EH (cell line): Measurements from ENCODE around the gene SERPINF2.
"Not testable (repeated sequence)": the region's sequence is repeated elsewhere in the genome, so short reads cannot be mapped to it uniquely, and the experiment has no call there.

Source experiments
- DNase-seq: peaks from one replicate; pipeline ENCODE4 v3.0.0-alpha.2; 2015; ENCODE audit warnings: low read depth

Gene SERPINF2

DNA sequence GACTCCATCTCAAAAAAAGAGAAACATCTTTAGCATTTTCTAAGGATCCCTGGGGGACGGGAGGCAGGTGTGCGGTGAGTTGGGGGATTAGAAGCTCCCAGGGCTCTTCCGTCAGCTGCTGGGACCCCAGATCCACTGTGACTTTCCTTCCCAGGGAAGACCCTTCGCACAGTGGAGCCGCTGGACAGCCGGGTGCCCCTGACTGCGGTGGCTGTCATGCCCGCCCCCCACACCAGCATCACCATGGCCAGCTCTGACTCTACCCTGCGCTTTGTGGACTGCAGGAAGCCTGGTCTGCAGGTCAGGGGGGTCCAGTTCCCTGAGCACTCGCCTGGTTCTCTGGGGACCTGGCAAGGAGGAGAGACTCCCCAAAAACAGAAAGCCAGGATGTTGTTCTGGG lies 7.3 kb upstream of the SERPINF2 start:
- no peak for DNase-seq

DNA sequence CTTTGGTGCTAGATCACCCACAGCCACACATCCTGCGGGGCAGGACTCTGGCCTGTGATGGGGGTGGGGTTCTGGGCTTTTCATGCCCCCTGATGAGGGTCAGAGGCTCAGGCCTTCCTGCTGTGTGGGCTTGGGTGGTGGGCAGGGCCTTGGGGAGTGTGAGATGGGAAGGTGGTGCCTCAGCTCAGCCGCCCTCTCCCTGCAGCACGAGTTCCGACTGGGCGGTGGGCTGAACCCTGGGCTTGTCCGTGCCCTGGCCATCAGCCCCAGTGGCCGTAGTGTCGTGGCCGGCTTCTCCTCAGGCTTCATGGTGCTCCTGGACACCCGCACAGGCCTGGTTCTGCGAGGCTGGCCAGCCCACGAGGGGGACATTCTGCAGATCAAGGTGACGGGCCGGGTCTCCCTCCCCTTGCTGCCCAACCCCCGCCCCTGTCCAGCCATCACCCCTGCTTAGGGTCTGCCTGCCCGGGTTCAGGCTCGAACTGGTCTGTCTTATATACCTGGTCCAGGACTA lies 6.8 kb upstream of the SERPINF2 start:
- no peak for DNase-seq

DNA sequence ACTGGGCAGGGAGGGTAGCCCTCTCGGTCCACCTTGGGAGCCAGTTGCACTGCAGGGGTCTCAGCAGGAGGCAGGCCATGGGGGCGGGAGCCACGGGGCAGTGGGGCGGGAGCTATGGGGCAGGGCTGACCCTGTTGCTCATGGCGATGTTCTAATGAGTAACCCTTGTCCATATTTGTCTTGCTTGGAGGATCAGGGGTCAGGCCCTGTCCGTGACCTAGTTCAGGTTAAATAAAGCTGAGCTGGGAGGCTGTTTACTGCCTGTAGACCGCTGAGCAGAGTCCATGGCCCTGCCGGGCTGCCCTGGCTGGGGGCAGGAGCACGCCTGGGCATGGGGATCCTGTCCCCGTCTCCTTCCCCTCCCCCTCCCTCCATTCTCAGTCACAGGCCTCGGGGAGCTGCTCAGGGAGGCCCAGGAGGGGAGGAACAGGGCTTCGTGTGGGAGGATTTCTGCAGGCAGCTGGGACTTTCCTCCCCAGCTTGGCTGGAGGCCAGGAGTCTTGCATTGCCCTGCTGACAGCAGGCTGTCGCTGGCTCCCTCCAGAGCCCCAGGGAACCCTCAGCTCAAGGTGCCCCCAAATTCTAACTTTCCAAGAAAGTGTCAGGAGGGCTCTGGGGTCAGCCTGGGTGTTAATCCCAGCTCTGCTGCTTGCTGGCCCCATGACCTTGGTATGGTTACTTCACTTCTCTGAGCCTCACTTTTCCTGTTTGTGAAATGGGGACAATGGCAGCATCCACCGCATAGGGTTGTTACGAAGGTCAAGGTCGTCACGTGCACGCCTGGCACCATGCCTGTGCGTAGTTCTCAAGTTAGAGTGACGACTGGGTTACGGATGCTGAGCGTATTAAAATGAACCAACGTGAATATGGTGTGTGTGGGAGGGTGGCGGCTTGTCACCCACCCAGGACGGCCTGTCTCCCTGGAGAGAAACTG lies 6.1 kb upstream of the SERPINF2 start:
- peak; percentile 46 for DNase-seq

GRCh38 chr17:1737531-1738291 lies 5.0 kb upstream of the SERPINF2 start:
- no peak for DNase-seq

- not testable (repeated sequence) for DNase-seq
Measured at GRCh38 chr17:1741899-1742298, 772 bp upstream of the SERPINF2 start.

GRCh38 chr17:1743088-1743439 lies 393 bp downstream of the SERPINF2 start:
- no peak for DNase-seq

DNA sequence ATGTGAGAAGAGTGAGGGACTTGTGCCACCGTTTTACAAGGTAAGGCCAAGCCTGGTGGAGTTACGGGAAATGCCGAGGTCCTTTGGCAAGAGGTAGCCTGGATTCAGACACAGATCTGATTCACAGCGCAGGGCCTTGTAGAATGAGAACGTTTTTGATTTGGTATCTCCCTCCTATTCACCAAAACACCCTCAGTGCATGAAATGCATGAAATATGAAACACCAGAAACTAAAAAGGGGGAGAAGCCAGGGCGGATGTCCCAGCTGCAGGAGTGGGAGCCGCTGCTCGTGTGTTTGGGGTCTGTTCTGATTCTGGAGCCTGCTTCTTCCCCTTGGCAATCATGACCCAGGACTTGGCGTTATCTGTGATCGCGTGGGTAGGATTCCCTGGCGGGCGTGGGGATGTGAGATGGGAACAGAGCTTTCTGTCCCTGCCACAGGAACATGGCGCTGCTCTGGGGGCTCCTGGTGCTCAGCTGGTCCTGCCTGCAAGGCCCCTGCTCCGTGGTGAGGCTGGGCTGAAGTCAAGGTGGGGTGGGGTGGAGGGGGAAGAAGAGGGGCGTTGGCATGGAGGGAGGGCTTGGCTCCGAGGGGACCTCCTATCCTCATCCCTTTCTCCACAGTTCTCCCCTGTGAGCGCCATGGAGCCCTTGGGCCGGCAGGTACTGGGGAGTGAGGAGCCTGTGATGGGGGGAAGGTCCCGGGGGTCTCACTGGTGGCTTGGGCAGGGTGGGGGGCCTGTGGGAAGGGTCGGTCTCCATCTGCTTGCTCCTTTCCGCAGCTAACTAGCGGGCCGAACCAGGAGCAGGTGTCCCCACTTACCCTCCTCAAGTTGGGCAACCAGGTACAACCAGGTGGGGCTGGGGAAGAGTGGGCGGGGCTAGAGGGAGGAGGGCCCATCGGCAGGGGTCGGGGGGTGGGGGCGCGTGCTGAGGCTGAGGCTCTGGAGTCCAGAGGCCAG lies 2.2 kb downstream of the SERPINF2 start:
- DNase-seq = no peak

GRCh38 chr17:1745513-1746020 lies 2.9 kb downstream of the SERPINF2 start:
- no peak for DNase-seq

DNA sequence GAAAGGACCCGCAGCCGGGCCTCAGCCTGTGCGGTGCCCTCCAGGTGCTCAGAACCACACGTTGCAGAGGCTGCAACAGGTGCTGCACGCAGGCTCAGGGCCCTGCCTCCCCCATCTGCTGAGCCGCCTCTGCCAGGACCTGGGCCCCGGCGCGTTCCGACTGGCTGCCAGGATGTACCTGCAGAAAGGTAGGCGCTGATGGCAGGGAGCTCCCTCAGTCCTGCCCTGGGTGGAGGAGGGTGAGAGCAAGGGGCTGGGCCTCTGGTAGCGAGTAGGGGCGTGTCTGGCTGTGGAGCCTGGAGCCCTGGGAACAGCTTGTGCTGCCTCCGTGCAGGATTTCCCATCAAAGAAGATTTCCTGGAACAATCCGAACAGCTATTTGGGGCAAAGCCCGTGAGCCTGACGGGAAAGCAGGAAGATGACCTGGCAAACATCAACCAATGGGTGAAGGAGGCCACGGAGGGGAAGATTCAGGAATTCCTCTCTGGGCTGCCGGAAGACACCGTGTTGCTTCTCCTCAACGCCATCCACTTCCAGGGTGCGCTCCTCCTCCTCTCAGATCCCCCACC lies 4.4 kb downstream of the SERPINF2 start:
- DNase-seq = no peak

- DNase-seq = no peak
Measured at GRCh38 chr17:1750628-1751027, 8.0 kb downstream of the SERPINF2 start.

DNA sequence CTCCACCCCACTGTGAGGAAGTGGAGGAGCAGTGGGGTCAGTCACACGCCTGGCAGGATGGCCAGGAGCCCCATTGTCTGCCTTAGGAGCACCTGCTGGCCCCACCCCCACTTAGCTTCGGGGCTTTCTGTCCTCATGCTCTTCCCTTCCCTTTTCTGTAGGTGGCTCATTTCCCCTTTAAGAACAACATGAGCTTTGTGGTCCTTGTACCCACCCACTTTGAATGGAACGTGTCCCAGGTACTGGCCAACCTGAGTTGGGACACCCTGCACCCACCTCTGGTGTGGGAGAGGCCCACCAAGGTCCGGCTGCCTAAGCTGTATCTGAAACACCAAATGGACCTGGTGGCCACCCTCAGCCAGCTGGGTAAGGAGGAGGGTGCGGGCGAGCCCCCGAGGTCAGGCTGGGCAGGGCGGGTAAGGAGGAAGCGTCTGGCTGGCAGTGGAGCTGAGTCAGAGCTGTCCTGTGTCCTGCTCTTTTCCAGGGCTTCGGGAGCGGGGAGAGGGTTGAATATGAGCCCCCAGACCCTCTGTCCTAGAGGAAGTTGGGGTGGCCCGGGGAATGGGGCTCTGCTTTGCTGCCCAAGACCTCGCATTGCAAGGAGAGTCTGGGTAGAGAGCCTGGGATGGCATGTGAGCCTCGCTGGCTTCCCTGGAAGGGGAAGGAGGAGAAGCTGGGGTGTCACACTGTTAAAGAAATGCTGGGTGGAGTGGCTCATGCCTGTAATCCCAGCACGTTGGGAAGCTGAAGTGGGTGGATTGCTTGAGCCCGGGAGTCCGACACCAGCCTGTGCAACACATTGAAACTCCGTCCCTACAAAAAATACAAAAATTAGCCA lies 10.0 kb downstream of the SERPINF2 start:
- DNase-seq = no peak

- no peak for DNase-seq
Measured at GRCh38 chr17:1753767-1754429, 11.2 kb downstream of the SERPINF2 start.

DNA sequence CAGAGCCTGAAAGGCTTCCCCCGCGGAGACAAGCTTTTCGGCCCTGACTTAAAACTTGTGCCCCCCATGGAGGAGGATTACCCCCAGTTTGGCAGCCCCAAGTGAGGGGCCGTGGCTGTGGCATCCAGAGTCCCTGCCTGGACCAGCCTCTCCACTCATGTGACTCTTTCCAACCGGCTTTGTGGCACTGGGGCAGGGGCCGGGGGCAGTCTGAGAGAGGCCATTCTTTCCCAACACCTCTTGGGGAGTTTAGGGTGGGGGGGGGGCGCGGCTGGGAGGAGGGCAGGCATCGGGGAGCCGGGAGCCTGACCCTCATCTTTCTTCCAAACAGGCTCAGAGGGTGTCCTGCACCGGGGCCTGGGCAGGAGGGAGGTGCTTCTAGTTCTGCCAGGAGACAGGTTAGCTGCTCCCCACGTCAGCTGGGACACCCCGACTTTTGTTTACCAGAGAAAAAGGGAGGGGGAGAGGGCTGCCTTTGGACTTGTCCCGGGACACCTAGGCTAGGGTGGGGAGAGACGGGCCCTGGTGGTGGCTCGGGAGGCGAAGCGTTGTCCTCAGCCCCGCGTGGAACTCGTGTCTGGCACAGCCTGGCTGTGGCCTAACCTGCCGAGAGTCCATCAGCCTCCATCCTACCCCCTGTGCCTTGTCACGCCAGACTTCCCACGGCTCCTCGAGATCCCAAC lies 11.9 kb downstream of the SERPINF2 start:
- DNase-seq = no peak

- DNase-seq = no peak
Measured at GRCh38 chr17:1755252-1755826, 12.7 kb downstream of the SERPINF2 start.

DNA sequence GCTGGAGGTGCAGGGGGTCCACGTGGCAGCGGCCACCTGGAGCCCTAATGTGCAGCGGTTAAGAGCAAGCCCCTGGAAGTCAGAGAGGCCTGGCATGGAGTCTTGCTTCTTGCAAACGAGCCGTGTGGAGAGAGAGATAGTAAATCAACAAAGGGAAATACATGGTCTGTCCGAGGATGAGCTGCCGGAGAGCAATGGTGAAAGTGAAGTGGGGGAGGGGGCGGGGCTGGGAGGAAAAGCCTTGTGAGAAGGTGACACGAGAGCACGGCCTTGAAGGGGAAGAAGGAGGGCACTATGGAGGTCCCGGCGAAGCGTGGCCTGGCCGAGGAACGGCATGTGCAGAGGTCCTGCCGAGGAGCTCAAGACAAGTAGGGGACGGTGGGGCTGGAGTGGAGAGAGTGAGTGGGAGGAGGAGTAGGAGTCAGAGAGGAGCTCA lies 13.2 kb downstream of the SERPINF2 start:
- no peak for DNase-seq

DNA sequence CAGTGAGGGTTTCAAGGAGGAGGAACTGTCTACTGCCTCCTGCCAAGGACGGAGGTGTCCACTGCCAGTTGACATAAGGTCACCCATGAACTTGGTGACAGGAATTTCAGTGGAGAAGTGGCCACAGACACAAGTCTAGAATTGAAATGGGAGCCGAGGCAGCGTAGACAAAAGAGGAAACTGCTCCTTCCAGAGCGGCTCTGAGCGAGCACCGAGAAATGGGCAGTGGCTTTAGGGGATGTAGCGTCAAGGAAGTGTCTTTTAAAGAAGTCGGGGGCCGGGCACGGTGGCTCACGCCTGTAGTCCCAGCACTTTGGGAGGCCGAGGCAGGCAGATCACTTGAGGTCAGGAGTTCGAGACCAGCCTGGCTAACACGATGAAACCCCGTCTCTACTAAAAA lies 16.1 kb downstream of the SERPINF2 start:
- no peak for DNase-seq

DNA sequence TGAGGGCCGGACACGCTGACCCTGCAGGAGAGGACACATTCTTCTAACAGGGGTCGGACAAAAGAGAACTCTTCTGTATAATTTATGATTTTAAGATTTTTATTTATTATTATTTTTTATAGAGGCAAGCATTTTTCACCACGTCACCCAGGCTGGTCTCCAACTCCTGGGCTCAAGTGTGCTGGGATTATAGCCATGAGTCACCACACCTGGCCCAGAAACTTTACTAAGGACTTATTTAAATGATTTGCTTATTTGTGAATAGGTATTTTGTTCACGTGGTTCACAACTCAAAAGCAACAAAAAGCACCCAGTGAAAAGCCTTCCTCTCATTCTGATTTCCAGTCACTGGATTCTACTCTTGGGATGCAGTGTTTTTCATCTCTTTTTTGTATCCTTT lies 16.9 kb downstream of the SERPINF2 start:
- no peak for DNase-seq

DNA sequence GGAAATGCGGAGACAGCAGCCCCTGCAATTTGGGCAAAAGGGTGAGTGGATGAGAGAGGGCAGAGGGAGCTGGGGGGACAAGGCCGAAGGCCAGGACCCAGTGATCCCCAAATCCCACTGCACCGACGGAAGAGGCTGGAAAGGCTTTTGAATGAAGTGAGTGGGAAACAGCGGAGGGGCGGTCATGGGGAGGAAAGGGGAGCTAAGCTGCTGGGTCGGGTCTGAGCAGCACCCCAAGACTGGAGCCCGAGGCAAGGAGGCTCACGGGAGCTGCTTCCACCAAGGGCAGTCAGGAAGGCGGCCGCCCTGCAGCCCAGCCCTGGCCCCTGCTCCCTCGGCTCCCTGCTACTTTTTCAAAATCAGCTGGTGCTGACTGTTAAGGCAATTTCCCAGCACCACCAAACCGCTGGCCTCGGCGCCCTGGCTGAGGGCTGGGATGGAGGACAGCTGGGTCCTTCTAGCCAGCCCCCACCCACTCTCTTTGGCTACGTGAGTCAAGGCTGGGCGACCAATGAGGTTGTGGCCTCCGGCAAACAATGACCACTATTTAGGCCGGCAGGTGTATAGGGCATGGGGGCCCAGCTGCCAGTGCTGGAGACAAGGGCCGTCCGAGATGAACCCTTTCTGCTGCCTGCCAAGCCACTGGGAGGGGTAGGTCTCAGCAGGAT lies 19.7 kb downstream of the SERPINF2 start:
- no peak for DNase-seq
